ENCODE results near the gene TSPAN8.

The TSPAN8 gene

GRCh38 chr12:71164568-71165197, 6.9 kb upstream of the TSPAN8 start:
- no peak for TF ChIP-seq CTCF (IDR thresholded peaks at IDR 0.05; ENCODE audit: borderline replicate concordance, insufficient read depth, low read depth, low read length)
- H3K4me3 ChIP-seq (ENCODE audit: low read depth, low read length): no peak overlapping the region

- TF ChIP-seq CTCF (IDR thresholded peaks at IDR 0.05; ENCODE audit: borderline replicate concordance, insufficient read depth, low read depth, low read length): no peak
- no peak overlapping the region for H3K4me3 ChIP-seq (ENCODE audit: low read depth, low read length)
These were observed 6.4 kb upstream of the TSPAN8 start for GRCh38 chr12:71164166-71164565.

- TF ChIP-seq CTCF (IDR thresholded peaks at IDR 0.05; ENCODE audit: borderline replicate concordance, insufficient read depth, low read depth, low read length): no peak
- no peak overlapping the region for H3K4me3 ChIP-seq (ENCODE audit: low read depth, low read length)
These were observed 5.3 kb upstream of the TSPAN8 start for GRCh38 chr12:71162832-71163763.

- no peak for TF ChIP-seq CTCF (IDR thresholded peaks at IDR 0.05; ENCODE audit: borderline replicate concordance, insufficient read depth, low read depth, low read length)
- no peak overlapping the region for H3K4me3 ChIP-seq (ENCODE audit: low read depth, low read length)
These were observed 3.8 kb upstream of the TSPAN8 start for GRCh38 chr12:71161591-71161990.

GRCh38 chr12:71160585-71160984, 2.8 kb upstream of the TSPAN8 start:
- H3K4me3 ChIP-seq (ENCODE audit: low read depth, low read length): no peak overlapping the region
- TF ChIP-seq CTCF (IDR thresholded peaks at IDR 0.05; ENCODE audit: borderline replicate concordance, insufficient read depth, low read depth, low read length): no peak

GRCh38 chr12:71159878-71160277, 2.1 kb upstream of the TSPAN8 start:
- H3K4me3 ChIP-seq (ENCODE audit: low read depth, low read length): no peak overlapping the region
- no peak for TF ChIP-seq CTCF (IDR thresholded peaks at IDR 0.05; ENCODE audit: borderline replicate concordance, insufficient read depth, low read depth, low read length)

All from GM12875 (cell line).